GM20000 (cell line): ENCODE measurements around the gene ANKRD60.

Source experiments
- DNase-seq: peaks from one replicate; pipeline ENCODE4 v3.0.0; 2012; ENCODE audit warnings: low spot score
- TF ChIP-seq, protein P1 (sequence below): IDR thresholded peaks from 2 replicates; pipeline ENCODE4 v1.5.1; 2012; ENCODE audit warnings: mild to moderate bottlenecking, control low read depth; ENCODE audit errors: extremely low read depth, missing control alignments

The ANKRD60 gene

DNA sequence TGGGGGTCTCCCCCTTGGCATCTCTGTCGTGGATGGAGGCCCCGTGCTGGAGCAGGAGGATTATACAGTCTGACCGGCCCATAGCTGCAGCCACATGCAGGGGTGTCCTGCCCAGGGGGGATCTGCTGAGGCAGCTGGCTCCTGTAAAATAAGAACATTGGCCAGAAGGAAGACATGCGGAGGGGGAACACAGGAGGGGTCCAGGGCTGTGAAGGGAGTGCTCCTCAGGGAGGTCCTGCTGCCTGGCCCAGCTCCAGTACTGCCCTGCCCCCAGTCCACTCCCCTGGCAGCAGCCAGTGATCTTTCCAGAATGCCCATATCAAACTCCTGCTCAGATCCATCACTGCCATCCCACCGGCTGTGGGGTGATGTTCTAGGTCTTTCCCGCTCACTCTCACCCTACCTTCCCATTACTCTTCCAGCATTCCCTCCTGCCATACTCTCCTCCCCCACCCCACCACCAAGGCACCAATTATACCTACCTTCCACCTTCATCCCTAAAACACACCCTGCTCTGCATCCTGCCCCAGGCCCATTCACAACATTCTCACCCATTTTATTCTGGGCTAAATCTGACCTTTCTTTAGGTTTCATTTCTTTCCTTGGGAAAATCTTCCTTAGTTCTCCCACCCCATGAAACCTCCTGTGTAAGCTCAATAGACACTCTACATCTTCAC, 9.7 kb downstream of the ANKRD60 start:
- TF ChIP-seq, protein P1, sequence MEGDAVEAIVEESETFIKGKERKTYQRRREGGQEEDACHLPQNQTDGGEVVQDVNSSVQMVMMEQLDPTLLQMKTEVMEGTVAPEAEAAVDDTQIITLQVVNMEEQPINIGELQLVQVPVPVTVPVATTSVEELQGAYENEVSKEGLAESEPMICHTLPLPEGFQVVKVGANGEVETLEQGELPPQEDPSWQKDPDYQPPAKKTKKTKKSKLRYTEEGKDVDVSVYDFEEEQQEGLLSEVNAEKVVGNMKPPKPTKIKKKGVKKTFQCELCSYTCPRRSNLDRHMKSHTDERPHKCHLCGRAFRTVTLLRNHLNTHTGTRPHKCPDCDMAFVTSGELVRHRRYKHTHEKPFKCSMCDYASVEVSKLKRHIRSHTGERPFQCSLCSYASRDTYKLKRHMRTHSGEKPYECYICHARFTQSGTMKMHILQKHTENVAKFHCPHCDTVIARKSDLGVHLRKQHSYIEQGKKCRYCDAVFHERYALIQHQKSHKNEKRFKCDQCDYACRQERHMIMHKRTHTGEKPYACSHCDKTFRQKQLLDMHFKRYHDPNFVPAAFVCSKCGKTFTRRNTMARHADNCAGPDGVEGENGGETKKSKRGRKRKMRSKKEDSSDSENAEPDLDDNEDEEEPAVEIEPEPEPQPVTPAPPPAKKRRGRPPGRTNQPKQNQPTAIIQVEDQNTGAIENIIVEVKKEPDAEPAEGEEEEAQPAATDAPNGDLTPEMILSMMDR: no peak

DNA sequence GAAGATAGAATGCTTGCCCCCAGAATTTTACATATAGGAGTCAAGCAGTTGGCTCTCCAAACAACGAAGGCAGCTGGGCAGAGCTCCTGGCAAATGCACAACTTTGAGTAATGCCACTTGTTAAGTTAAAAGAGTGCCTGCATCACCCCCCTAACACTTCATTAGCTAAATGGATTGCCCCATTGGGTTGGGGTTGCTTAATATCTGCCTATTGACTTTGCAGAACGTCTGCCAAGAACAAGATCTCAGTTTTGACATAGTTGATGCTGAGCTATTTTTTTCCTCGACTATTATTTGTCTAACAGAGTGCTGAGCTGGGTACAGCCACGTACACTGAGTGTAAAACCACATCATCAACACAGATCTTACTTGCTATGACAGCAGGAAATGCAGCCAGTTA, 12.1 kb downstream of the ANKRD60 start:
- TF ChIP-seq, protein P1: no peak
- DNase-seq: no peak

More for the DNA sequence above, 9.7 kb downstream of the ANKRD60 start:
- no peak for DNase-seq

DNA sequence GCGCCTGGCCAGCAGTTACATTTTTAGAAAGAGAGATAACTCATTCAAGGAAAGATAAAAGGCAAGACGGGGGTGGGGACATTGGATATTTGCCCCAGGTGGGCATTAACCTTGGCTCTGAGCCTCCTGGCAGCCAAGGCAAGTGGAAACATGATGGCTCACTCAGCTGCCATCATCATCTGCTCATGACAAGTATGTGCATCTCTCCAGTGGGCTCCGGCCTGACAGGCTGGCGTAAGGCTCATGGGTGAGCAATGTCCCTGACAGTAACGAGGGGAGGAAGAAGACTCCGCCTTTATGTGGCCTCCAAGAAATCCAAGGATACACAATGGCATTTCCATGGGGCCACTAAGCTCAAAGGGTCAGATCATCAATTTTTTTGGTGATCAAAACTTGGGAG, 13.3 kb downstream of the ANKRD60 start:
- no peak for DNase-seq
- TF ChIP-seq, protein P1: no peak

DNA sequence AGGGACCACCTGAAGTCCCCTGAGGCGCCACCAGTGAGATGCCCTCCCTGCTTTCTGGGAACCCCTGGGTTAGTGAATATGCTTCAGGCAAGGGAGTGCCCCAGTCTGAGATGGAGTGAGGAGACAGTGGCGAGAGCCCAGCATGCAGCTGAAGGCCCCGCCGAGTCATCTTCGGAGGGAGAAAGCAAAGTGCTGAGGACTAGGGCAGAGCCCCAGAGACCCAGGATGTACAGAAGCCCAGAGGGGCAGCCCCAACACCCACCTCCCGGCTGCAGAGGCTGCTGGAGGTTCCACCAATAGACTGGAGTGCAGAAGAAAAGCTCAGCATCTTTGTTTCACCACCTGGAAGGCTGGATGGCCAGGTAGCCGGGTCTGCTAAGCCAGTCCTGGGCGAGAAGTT, 14.1 kb downstream of the ANKRD60 start:
- TF ChIP-seq, protein P1: no peak
- DNase-seq: no peak

DNA sequence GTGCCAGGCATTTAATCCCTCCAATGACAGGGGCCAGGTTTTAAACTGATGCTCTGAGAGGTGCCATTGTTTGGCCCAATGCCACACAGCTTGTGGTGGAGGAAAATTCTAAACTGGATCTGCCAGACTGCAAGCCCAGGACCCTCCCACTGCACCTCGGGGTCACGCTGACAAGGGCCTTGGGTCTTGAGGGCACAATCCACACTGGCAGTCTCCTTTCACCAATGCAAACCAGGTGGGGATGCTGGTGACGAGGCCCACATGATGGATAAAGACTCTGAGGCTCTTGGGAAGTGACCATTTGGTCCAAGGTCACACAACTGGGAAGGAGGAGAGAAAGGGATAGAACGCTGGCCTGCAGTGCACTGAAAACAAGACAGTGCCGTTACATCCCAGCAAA, 14.7 kb downstream of the ANKRD60 start:
- TF ChIP-seq, protein P1: no peak
- DNase-seq: no peak

DNA sequence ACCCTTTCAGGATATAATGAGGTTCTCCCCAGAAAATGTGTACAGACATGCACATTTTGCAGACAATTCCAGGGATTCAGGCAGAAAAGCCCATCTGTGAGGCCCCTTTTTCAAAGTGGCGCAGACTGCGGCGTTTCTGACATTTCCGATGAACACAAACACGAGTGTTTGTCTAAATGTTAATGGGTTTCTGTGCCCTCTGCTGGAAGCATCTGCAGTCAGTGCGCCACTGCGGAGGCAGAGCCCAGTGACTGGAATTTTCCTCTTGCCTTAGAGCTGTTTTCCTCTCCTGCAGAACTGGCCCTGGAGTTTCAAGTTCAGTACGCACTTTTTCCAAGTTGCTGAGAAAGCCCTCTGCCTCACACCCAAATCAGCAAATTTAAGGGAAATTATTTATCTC, 15.3 kb downstream of the ANKRD60 start:
- TF ChIP-seq, protein P1: no peak
- no peak for DNase-seq

DNA sequence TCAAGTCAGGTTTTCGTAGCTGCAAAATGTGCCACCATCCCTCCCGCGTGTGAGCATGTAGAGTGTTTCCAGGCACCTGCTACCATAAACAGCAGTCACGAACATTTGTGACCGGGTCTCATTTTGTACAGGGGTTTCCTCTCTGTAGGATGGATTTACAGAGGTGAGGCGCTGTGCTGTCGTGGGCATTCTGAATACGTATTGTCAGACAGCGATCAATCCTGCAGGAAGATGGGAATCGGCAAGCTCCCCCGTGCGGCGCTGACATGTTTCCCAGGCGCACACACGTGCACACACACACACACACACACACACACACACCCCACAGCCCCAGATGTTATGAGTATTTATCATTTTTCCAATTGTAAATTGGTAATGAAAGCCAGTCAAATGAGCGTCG, 15.8 kb downstream of the ANKRD60 start:
- no peak for DNase-seq
- TF ChIP-seq, protein P1: no peak
